ENCODE measurements around the gene NDUFB8.

Gene NDUFB8

DNA sequence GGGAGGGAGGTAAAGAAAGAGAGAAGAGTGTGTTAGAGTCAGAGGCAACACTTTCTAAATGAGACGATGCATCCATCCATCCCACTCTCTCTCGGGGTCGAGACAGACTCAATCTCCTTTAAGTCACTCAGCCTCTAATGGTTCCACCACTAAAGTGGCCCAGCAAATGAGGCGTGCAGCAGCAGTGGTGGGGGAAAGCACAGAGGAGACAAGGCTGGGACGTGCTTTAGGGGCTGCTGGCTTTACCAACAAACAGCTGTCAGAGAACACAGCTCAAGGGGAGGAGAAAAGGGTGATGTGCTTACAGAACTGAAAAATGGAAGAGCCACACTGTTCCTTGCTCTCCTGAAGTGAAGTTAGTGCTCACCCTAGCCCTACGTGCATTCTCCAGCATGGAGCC, 5.5 kb downstream of the NDUFB8 start:
- no peaks in the 10 kb centered on the region for H3K9me2 ChIP-seq (replicated peaks; ENCODE audit: control insufficient read depth, low read length)
- H3K4me3 ChIP-seq (ENCODE audit: low read length): no peak overlapping the region
- TF ChIP-seq, protein P1, sequence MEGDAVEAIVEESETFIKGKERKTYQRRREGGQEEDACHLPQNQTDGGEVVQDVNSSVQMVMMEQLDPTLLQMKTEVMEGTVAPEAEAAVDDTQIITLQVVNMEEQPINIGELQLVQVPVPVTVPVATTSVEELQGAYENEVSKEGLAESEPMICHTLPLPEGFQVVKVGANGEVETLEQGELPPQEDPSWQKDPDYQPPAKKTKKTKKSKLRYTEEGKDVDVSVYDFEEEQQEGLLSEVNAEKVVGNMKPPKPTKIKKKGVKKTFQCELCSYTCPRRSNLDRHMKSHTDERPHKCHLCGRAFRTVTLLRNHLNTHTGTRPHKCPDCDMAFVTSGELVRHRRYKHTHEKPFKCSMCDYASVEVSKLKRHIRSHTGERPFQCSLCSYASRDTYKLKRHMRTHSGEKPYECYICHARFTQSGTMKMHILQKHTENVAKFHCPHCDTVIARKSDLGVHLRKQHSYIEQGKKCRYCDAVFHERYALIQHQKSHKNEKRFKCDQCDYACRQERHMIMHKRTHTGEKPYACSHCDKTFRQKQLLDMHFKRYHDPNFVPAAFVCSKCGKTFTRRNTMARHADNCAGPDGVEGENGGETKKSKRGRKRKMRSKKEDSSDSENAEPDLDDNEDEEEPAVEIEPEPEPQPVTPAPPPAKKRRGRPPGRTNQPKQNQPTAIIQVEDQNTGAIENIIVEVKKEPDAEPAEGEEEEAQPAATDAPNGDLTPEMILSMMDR (IDR thresholded peaks at IDR 0.05; ENCODE audit: low read depth, low read length, poor library complexity, severe bottlenecking): no peak
- no peak for TF ChIP-seq EZH2phosphoT487 (IDR thresholded peaks at IDR 0.05; ENCODE audit: borderline replicate concordance, low read length)
- H3F3A ChIP-seq (ENCODE audit: control insufficient read depth, insufficient read depth): no peaks in the 10 kb centered on the region
- H4K20me1 ChIP-seq (ENCODE audit: control insufficient read depth, insufficient read depth, low read depth, low read length): peaks cover 5% of the 10 kb centered on the region; the same call in 1 of the 2 replicates
- no peak overlapping the region for H3K27ac ChIP-seq (ENCODE audit: low read depth, low read length)
- H3K27me3 ChIP-seq (ENCODE audit: control insufficient read depth, low read length): no peaks in the 10 kb centered on the region
- H3K36me3 ChIP-seq (ENCODE audit: control insufficient read depth, low read length): peaks cover 69% of the 10 kb centered on the region
- peaks cover 29% of the 10 kb centered on the region for H3K79me2 ChIP-seq (ENCODE audit: control insufficient read depth, low read length)
- H3K4me2 ChIP-seq (ENCODE audit: low read length): no peak overlapping the region
- no peaks in the 10 kb centered on the region for H3K9me3 ChIP-seq (ENCODE audit: control insufficient read depth, insufficient read depth, low read length)
- peaks cover 13% of the 10 kb centered on the region for H3K4me1 ChIP-seq (ENCODE audit: control insufficient read depth, low read length)

DNA sequence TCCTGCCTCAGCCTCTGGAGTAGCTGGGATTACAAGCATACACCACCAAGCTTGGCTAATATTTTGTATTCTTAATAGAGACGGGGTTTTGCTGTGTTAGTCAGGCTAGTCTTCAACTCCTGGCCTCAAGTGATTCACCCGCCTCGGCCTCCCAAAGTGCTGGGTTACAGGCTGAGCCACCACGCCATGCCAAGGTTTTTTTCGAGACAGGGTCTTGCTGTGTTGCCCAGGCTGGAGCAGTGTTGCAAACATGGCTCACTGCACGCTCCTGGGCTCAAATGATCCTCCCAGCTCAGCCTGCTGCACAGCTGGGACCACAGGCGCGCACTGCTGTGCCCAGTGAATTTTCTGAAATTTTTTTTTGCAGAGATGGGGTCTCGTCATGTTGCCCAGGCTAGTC, 6.7 kb downstream of the NDUFB8 start:
- H4K20me1 ChIP-seq (ENCODE audit: control insufficient read depth, insufficient read depth, low read depth, low read length): no peaks in the 10 kb centered on the region
- H3K79me2 ChIP-seq (ENCODE audit: control insufficient read depth, low read length): peaks cover 16% of the 10 kb centered on the region
- no peak overlapping the region for H3K27ac ChIP-seq (ENCODE audit: low read depth, low read length)
- H3K4me1 ChIP-seq (ENCODE audit: control insufficient read depth, low read length): peaks cover 3% of the 10 kb centered on the region
- H3K4me2 ChIP-seq (ENCODE audit: low read length): no peak overlapping the region
- no peaks in the 10 kb centered on the region for H3F3A ChIP-seq (ENCODE audit: control insufficient read depth, insufficient read depth)
- no peak overlapping the region for H3K4me3 ChIP-seq (ENCODE audit: low read length)
- H3K36me3 ChIP-seq (ENCODE audit: control insufficient read depth, low read length): peaks cover 56% of the 10 kb centered on the region
- no peaks in the 10 kb centered on the region for H3K9me3 ChIP-seq (ENCODE audit: control insufficient read depth, insufficient read depth, low read length)
- no peaks in the 10 kb centered on the region for H3K9me2 ChIP-seq (replicated peaks; ENCODE audit: control insufficient read depth, low read length)
- TF ChIP-seq, protein P1 (IDR thresholded peaks at IDR 0.05; ENCODE audit: low read depth, low read length, poor library complexity, severe bottlenecking): no peak
- no peak for TF ChIP-seq EZH2phosphoT487 (IDR thresholded peaks at IDR 0.05; ENCODE audit: borderline replicate concordance, low read length)
- no peaks in the 10 kb centered on the region for H3K27me3 ChIP-seq (ENCODE audit: control insufficient read depth, low read length)

DNA sequence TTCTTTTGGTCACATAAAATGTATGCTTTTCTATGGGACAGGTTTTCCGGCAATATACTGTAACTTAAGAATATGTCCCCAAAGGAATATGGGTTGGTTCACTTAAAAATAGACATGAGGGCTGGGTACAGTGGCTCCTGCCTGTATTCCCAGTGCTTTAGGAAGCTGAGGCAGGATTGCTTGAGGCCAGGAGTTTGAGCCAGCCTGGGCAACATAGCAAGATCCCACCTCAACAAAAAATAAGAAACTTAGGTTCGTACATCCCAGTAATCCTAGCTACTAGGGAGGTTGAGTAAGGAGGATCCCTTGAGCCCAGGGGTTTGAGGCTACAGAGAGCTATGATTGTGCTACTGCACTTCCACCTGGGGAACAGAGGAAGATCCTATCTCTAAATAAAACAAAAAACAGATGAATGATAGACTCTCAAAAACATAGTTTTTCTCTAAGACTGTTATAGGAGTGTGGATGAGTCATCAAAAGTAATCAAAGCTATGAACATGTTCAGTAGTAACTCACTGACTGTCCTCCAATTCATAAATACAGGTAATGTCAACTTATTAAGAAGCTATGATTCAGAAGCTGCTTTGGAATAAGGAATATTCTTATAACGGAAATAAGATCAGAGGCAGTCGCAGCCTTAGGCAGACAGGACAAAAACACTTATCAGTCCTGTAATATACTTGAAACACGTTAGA, 7.4 kb downstream of the NDUFB8 start:
- H4K20me1 ChIP-seq (ENCODE audit: control insufficient read depth, insufficient read depth, low read depth, low read length): no peaks in the 10 kb centered on the region
- H3K36me3 ChIP-seq (ENCODE audit: control insufficient read depth, low read length): peaks cover 49% of the 10 kb centered on the region
- H3K9me2 ChIP-seq (replicated peaks; ENCODE audit: control insufficient read depth, low read length): no peaks in the 10 kb centered on the region
- H3F3A ChIP-seq (ENCODE audit: control insufficient read depth, insufficient read depth): no peaks in the 10 kb centered on the region
- H3K27ac ChIP-seq (ENCODE audit: low read depth, low read length): no peak overlapping the region
- H3K27me3 ChIP-seq (ENCODE audit: control insufficient read depth, low read length): no peaks in the 10 kb centered on the region
- no peaks in the 10 kb centered on the region for H3K9me3 ChIP-seq (ENCODE audit: control insufficient read depth, insufficient read depth, low read length)
- no peak overlapping the region for H3K4me3 ChIP-seq (ENCODE audit: low read length)
- H3K79me2 ChIP-seq (ENCODE audit: control insufficient read depth, low read length): peaks cover 9% of the 10 kb centered on the region
- TF ChIP-seq, protein P1 (IDR thresholded peaks at IDR 0.05; ENCODE audit: low read depth, low read length, poor library complexity, severe bottlenecking): no peak
- no peak for TF ChIP-seq EZH2phosphoT487 (IDR thresholded peaks at IDR 0.05; ENCODE audit: borderline replicate concordance, low read length)
- H3K4me1 ChIP-seq (ENCODE audit: control insufficient read depth, low read length): no peaks in the 10 kb centered on the region
- no peak overlapping the region for H3K4me2 ChIP-seq (ENCODE audit: low read length)

Measured in DOHH2 (cell line).